ENCODE measurements around the gene CDC42EP4. TPM values are rescaled to one million over a fixed set of nuclear protein-coding genes. Genes with fewer than 3 reads are reported as not detected.

CDC42EP4 gene
- total and polyA plus RNA-seq, 10 donors, result 7.9 to 69.6 (median 43.3) TPM

DNA sequence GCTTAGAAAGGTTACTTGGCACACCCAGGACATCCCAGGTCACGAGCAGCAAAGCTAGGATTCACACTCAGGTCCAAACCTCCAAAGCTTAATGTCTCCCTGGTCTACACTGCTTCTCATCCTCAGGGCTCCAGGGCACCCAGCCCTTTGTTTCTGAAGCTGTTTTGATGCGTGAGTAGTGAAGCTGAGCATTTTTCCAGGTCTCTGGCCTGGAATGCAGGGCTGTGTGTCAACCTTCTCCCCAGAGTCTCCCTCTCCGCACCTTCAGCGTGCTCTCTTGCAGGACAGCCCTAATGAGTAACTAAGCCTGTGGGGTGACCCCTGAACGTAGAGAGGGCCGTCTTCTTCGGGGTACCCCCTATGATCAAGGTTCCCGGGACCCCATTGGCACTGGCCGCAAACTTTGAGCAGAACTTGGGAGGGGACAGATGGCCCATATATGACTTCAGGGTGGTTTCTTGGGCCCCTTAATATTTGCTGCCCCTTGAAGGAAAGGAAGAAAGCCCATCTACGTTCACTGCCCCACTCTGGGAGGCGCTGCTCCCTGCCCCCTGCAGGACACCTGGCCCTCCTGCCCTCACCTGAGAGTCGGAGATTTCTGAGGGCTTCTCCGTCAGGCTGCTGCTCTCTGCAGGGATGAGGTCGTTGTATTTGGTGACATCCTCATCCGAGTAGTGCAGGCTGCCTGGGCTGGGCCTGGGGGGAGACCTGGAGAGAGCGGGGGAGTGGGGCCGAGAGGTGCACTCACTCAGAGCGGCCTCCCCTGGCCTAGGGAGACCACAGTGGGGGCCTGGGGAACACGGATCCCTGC lies 36.4 kb upstream of the CDC42EP4 start:
- Histone ChIP-seq H3K4me1 (peaks cover 0 to 21% (median 7%) of the 10 kb centered on the region in 6 donors), H3K27ac (peak overlapping the region in 7 of 8 donors; percentile 15 to 64 (median 60)), H3K4me3 (no peak overlapping the region), H3K9me3 (no peaks in the 10 kb centered on the region), H3K27me3 (replicated peaks in 1 of 7) (peaks cover 0 to 5% (median 0%) of the 10 kb centered on the region in 7 donors), H3K36me3 (no peaks in the 10 kb centered on the region)
- 78 to 87% (median 83%) methylated on average over 15 to 19 of the region's 19 CpGs for WGBS, 5 donors
- DNase-seq, result no peak
- TF ChIP-seq, protein P1, sequence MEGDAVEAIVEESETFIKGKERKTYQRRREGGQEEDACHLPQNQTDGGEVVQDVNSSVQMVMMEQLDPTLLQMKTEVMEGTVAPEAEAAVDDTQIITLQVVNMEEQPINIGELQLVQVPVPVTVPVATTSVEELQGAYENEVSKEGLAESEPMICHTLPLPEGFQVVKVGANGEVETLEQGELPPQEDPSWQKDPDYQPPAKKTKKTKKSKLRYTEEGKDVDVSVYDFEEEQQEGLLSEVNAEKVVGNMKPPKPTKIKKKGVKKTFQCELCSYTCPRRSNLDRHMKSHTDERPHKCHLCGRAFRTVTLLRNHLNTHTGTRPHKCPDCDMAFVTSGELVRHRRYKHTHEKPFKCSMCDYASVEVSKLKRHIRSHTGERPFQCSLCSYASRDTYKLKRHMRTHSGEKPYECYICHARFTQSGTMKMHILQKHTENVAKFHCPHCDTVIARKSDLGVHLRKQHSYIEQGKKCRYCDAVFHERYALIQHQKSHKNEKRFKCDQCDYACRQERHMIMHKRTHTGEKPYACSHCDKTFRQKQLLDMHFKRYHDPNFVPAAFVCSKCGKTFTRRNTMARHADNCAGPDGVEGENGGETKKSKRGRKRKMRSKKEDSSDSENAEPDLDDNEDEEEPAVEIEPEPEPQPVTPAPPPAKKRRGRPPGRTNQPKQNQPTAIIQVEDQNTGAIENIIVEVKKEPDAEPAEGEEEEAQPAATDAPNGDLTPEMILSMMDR (IDR thresholded peaks at IDR 0.05 in 8 of 11, conservative IDR thresholded peaks at IDR 0.05 in 3 of 11), result no peak
- no peak for TF ChIP-seq POLR2AphosphoS5 (IDR thresholded peaks at IDR 0.05)
- no peak for TF ChIP-seq POLR2A (IDR thresholded peaks at IDR 0.05)
- intact Hi-C loops (cut with DNase I; ENCODE audit: low total_unique reads), result no loop called here

DNA sequence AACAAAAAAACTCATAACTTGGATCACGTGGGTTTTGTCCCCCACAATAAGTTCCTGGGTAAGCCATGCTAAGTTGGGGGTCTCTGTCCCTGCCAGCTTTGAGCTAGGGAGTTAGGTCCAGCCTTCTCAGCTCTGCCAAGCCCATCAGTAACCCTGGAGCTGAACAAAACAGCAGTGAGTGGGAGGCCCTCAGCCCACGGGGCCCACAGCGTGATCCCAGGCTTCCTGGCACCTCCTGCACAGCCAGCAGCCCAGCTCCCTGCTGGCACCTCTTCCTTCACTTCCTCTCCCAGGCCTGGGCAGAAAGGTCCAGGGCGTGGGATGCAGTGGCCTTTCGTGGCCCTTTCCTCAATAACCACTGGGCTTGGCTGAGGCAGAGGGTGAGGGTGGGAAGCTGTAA lies 35.5 kb upstream of the CDC42EP4 start:
- Histone ChIP-seq H3K27ac (peak overlapping the region in 7 of 8 donors; percentile 15 to 64 (median 58)), H3K4me1 (peaks cover 0 to 28% (median 9%) of the 10 kb centered on the region in 6 donors), H3K4me3 (no peak overlapping the region), H3K36me3 (no peaks in the 10 kb centered on the region), H3K27me3 (replicated peaks in 1 of 7) (peaks cover 0 to 14% (median 0%) of the 10 kb centered on the region in 7 donors), H3K9me3 (no peaks in the 10 kb centered on the region)
- TF ChIP-seq, protein P1 (IDR thresholded peaks at IDR 0.05 in 8 of 11, conservative IDR thresholded peaks at IDR 0.05 in 3 of 11), result no peak
- peak; percentile 34 to 81 (median 70) for TF ChIP-seq POLR2AphosphoS5 (IDR thresholded peaks at IDR 0.05)
- intact Hi-C loops (cut with DNase I; ENCODE audit: low total_unique reads), result no loop called here
- WGBS, 5 donors, result 22 to 61% (median 43%) methylated on average over 4 to 5 of the region's 5 CpGs
- no peak for DNase-seq

DNA sequence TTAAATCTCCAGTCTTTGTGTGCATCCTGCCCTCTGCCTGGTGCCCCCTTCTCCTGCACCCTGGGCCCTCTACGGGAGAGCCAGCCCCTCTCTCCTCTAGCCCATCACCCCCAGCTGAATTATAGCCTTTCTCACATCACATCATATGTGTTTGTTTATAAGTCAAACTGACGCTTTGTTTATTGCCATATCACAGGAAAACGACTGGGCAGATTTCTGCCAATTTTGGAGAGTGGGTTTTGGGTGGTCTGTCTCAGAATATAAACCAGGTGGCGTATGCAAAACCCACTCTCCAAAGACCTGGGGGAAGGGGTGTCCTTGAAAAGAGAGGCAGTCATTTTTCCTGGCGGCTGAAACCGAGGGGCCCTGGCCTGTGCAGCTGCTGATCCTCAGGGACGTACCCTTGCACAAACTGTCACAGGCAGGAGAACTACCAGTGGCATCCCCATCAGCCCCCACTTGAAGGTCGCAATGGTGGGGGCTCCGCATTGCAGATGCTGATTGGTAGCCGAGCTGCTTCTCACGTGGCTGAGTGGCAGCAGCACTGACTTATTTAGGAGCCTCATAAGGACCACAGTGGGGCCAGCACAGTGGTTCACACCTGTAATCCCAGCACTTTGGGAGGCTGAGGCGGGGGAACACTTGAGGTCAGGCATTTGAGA lies 34.8 kb upstream of the CDC42EP4 start:
- DNase-seq, result no peak
- 77 to 84% (median 82%) methylated on average over 8 to 12 of the region's 12 CpGs for WGBS, 5 donors
- intact Hi-C loops (cut with DNase I; ENCODE audit: low total_unique reads), result no loop called here

More for the DNA sequence above, 34.8 kb upstream of the CDC42EP4 start:
- H3K27ac ChIP-seq, result peak overlapping the region in 6 of 8 donors; percentile 32 to 64 (median 58)
- TF ChIP-seq POLR2AphosphoS5 (IDR thresholded peaks at IDR 0.05) (no peak), POLR2A (IDR thresholded peaks at IDR 0.05) (no peak)
- TF ChIP-seq, protein P1 (IDR thresholded peaks at IDR 0.05 in 8 of 11, conservative IDR thresholded peaks at IDR 0.05 in 3 of 11), result no peak
- H3K4me1 ChIP-seq, result peaks cover 0 to 35% (median 9%) of the 10 kb centered on the region in 6 donors
- no peaks in the 10 kb centered on the region for H3K9me3 ChIP-seq
- no peak overlapping the region for H3K4me3 ChIP-seq
- H3K27me3 ChIP-seq (replicated peaks in 1 of 7), result peaks cover 0 to 16% (median 0%) of the 10 kb centered on the region in 7 donors
- no peaks in the 10 kb centered on the region for H3K36me3 ChIP-seq
